H9 (cell line): ENCODE data around the gene CD300E. TPM values are rescaled to one million over a fixed set of nuclear protein-coding genes. Genes with fewer than 3 reads are reported as not detected.
A peak's percentile ranks its signal among the peaks of the same experiment; 100 is the strongest.

Experiments
- DNase-seq: peaks from one replicate; pipeline ENCODE4 v3.0.0-alpha.2; 2017
- H2AFZ ChIP-seq: one replicate; pipeline ENCODE4 v1.6.1; 2013; ENCODE audit warnings: mild to moderate bottlenecking, low read length, control low read depth, moderate library complexity
- H2AK5ac ChIP-seq: 2 replicates; pipeline ENCODE4 v1.6.1; 2013; ENCODE audit warnings: low read length, control low read depth, mixed read lengths; ENCODE audit not compliant: insufficient read length
- H2BK120ac ChIP-seq: one replicate; pipeline ENCODE4 v1.6.1; 2013; ENCODE audit warnings: low read depth, mild to moderate bottlenecking, low read length, control low read depth, inconsistent platforms; ENCODE audit not compliant: poor library complexity, severe bottlenecking
- H2BK12ac ChIP-seq: 2 replicates; pipeline ENCODE4 v1.6.1; 2013; ENCODE audit warnings: low read length, control low read depth, mixed read lengths, low read depth; ENCODE audit not compliant: insufficient read length
- H2BK15ac ChIP-seq: 2 replicates; pipeline ENCODE4 v1.6.1; 2013; ENCODE audit warnings: low read depth, low read length, control low read depth
- H2BK20ac ChIP-seq: one replicate; pipeline ENCODE4 v1.6.1; 2013; ENCODE audit warnings: low read depth, mild to moderate bottlenecking, low read length, control low read depth, inconsistent platforms; ENCODE audit not compliant: poor library complexity, severe bottlenecking
- H2BK5ac ChIP-seq: 2 replicates; pipeline ENCODE4 v1.6.1; 2013; ENCODE audit warnings: low read length, control low read depth, mixed read lengths; ENCODE audit not compliant: insufficient read length
- H3K14ac ChIP-seq: 2 replicates; pipeline ENCODE4 v1.6.1; 2013; ENCODE audit warnings: low read length, control low read depth; ENCODE audit not compliant: insufficient read depth
- H3K18ac ChIP-seq: 2 replicates; pipeline ENCODE4 v1.6.1; 2013; ENCODE audit warnings: low read depth, mild to moderate bottlenecking, mixed read lengths, low read length, control low read depth; ENCODE audit not compliant: insufficient read length
- H3K23ac ChIP-seq: 2 replicates; pipeline ENCODE4 v1.6.1; 2013; ENCODE audit warnings: low read length, control low read depth, mixed read lengths, low read depth; ENCODE audit not compliant: insufficient read length
- H3K23me2 ChIP-seq: 2 replicates; pipeline ENCODE4 v1.6.1; 2013; ENCODE audit warnings: low read depth, mild to moderate bottlenecking, mixed read lengths, low read length, control low read depth; ENCODE audit not compliant: insufficient read length, poor library complexity, severe bottlenecking
- H3K27ac ChIP-seq: 2 replicates; pipeline ENCODE4 v1.5.1; 2013; ENCODE audit warnings: low read length, control low read depth, mixed read lengths, low read depth; ENCODE audit not compliant: insufficient read length
- H3K27me3 ChIP-seq: 2 replicates; pipeline ENCODE4 v1.6.1; 2013; ENCODE audit warnings: low read length, control low read depth, inconsistent platforms; ENCODE audit not compliant: insufficient read depth
- H3K4ac ChIP-seq: 2 replicates; pipeline ENCODE4 v1.6.1; 2013; ENCODE audit warnings: low read depth, mild to moderate bottlenecking, control low read depth, inconsistent platforms, low read length, moderate library complexity
- H3K4me1 ChIP-seq: 2 replicates; pipeline ENCODE4 v1.6.1; 2013; ENCODE audit warnings: low read length, control low read depth, inconsistent platforms; ENCODE audit not compliant: insufficient read depth
- H3K4me2 ChIP-seq: 2 replicates; pipeline ENCODE4 v1.6.1; 2013; ENCODE audit warnings: low read length, control low read depth, mixed read lengths; ENCODE audit not compliant: insufficient read length, insufficient read depth
- H3K56ac ChIP-seq: 2 replicates; pipeline ENCODE4 v1.6.1; 2013; ENCODE audit warnings: low read depth, mild to moderate bottlenecking, mixed read lengths, low read length, control low read depth; ENCODE audit not compliant: insufficient read length
- H3K79me1 ChIP-seq: 2 replicates; pipeline ENCODE4 v1.6.1; 2013; ENCODE audit warnings: low read depth, mild to moderate bottlenecking, moderate library complexity, low read length, control low read depth, inconsistent platforms; ENCODE audit not compliant: insufficient read depth, poor library complexity, severe bottlenecking
- H3K79me2 ChIP-seq: 2 replicates; pipeline ENCODE4 v1.6.1; 2013; ENCODE audit warnings: low read length, control low read depth, inconsistent platforms; ENCODE audit not compliant: insufficient read depth
- H3K9ac ChIP-seq: 2 replicates; pipeline ENCODE4 v1.6.1; 2013; ENCODE audit warnings: low read length, control low read depth, mixed read lengths; ENCODE audit not compliant: insufficient read length; ENCODE audit errors: extremely low read depth
- H3K9me3 ChIP-seq: one replicate; pipeline ENCODE4 v1.6.1; 2013; ENCODE audit warnings: low read depth, low read length, inconsistent platforms; ENCODE audit not compliant: control insufficient read depth
- H3T11ph ChIP-seq: one replicate; pipeline ENCODE4 v1.6.1; 2013; ENCODE audit warnings: mild to moderate bottlenecking, low read length, control low read depth, inconsistent platforms
- H4K20me1 ChIP-seq: one replicate; pipeline ENCODE4 v1.6.1; 2013; ENCODE audit not compliant: control insufficient read depth, insufficient read length, insufficient read depth
- H4K5ac ChIP-seq: 2 replicates; pipeline ENCODE4 v1.6.1; 2013; ENCODE audit warnings: low read depth, mild to moderate bottlenecking, mixed read lengths, low read length, control low read depth; ENCODE audit not compliant: insufficient read length
- H4K8ac ChIP-seq: replicated peaks from 2 replicates; pipeline ENCODE4 v1.6.1; 2013; ENCODE audit warnings: low read length, control low read depth, mixed read lengths, low read depth; ENCODE audit not compliant: insufficient read length
- H4K91ac ChIP-seq: 2 replicates; pipeline ENCODE4 v1.6.1; 2013; ENCODE audit warnings: low read depth, mild to moderate bottlenecking, moderate library complexity, mixed read lengths, low read length, control low read depth; ENCODE audit not compliant: insufficient read length
- H3K27ac Mint-ChIP-seq, 3 experiments: 2 replicates in 2 of 3; 3 replicates in 1 of 3; pipeline ENCODE4 v1.8.0; 2020 to 2021; ENCODE audit warnings: mixed read lengths in 3 of 3, mild to moderate bottlenecking in 1 of 3, moderate library complexity in 1 of 3
- H3K27me3 Mint-ChIP-seq: 2 replicates; pipeline ENCODE4 v1.8.0; 2021; ENCODE audit warnings: low read depth, mild to moderate bottlenecking, moderate library complexity, mixed read lengths
- H3K36me3 Mint-ChIP-seq, 3 experiments: 2 replicates in 2 of 3; 3 replicates in 1 of 3; pipeline ENCODE4 v1.8.0; 2020 to 2021; ENCODE audit warnings: low read depth in 3 of 3, mixed read lengths in 3 of 3; ENCODE audit not compliant: insufficient read depth in 1 of 3
- H3K4me1 Mint-ChIP-seq, 2 experiments: 2 replicates each; pipeline ENCODE4 v1.8.0; 2020; ENCODE audit warnings: mixed read lengths in 2 of 2
- H3K4me3 Mint-ChIP-seq, 2 experiments: 2 replicates in 1 of 2; 3 replicates in 1 of 2; pipeline ENCODE4 v1.8.0; 2020 to 2021; ENCODE audit warnings: mild to moderate bottlenecking in 2 of 2, mixed read lengths in 2 of 2, moderate library complexity in 1 of 2
- H3K9me3 Mint-ChIP-seq, 2 experiments: 2 replicates in 1 of 2; 3 replicates in 1 of 2; pipeline ENCODE4 v1.8.0; 2020; ENCODE audit warnings: mild to moderate bottlenecking in 2 of 2, mixed read lengths in 2 of 2, moderate library complexity in 1 of 2
- WGBS: extraction: QIAGEN DNeasy Blood & Tissue Kit; methylation state at CpG from one replicate; pipeline ENCODE4 v1.1.7; 2013; ENCODE audit warnings: missing lambda C conversion rate, low lambda C conversion rate, mixed read lengths; ENCODE audit not compliant: insufficient read length; ENCODE audit errors: extremely low coverage; 5-methylcytosine and 5-hydroxymethylcytosine counted together
- total RNA-seq: library from RNA; stranded (reverse); gene quantifications from 2 replicates; pipeline ENCODE4 v1.2.1, GENCODE V29; 2021
- TF ChIP-seq, protein P1 (sequence below): fragments of 200-600 bp; sonication (generic); conservative IDR thresholded peaks from 3 replicates; pipeline ENCODE4 v1.8.0; 2021; ENCODE audit warnings: antibody characterized with exemption, mild to moderate bottlenecking

The CD300E gene
- total RNA-seq, 1 experiment from 2014 or later: not detected

DNA sequence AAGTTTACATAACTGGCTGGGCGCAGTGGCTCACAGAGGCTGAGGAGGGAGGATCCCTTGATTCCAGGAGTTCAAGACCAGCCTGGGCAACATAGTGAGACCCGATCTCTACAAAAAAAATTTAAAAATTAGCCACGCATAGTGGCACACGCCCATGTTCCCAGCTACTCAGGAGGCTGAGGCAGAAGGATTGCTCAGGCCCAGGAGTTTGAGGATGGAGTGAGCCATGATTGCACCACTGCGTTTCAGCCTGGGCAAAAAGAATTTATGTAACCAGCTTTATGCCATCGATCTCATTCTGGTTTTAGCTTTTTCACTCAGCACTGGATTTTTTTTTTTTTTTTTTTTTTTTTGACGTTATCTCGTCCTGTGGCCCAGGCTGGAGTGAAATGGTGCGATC lies 9.1 kb upstream of the CD300E start:
- Histone ChIP-seq H3K23ac (no peak overlapping the region), H3K79me2 (no peaks in the 10 kb centered on the region), H2BK120ac (no peak overlapping the region), H4K5ac (no peak overlapping the region), H3K18ac (peak overlapping the region; percentile 5), H4K91ac (no peak overlapping the region), H4K8ac (no peak overlapping the region), H3K27me3 (no peaks in the 10 kb centered on the region; the same call in 1 of the 2 replicates), H3K9me3 (no peaks in the 10 kb centered on the region), H3K4me1 (peaks cover 7% of the 10 kb centered on the region; the same call in 1 of the 2 replicates), H4K20me1 (no peaks in the 10 kb centered on the region), H3K23me2 (no peaks in the 10 kb centered on the region), H3K4ac (no peak overlapping the region), H2BK12ac (no peak overlapping the region), H2AK5ac (no peak overlapping the region), H2AFZ (no peak overlapping the region), H3T11ph (no peak overlapping the region), H3K14ac (no peak overlapping the region), H3K79me1 (no peaks in the 10 kb centered on the region), H3K9ac (no peak overlapping the region), H2BK5ac (no peak overlapping the region), H2BK20ac (no peak overlapping the region), H3K56ac (no peak overlapping the region), H3K4me2 (no peak overlapping the region), H3K27ac (no peak overlapping the region), H2BK15ac (no peak overlapping the region)
- peaks cover 2 to 3% of the 10 kb centered on the region in 2 experiments; a peak in 2 of 5 replicates for H3K9me3 Mint-ChIP-seq
- peaks cover 12% of the 10 kb centered on the region for H3K27me3 Mint-ChIP-seq
- TF ChIP-seq, protein P1, sequence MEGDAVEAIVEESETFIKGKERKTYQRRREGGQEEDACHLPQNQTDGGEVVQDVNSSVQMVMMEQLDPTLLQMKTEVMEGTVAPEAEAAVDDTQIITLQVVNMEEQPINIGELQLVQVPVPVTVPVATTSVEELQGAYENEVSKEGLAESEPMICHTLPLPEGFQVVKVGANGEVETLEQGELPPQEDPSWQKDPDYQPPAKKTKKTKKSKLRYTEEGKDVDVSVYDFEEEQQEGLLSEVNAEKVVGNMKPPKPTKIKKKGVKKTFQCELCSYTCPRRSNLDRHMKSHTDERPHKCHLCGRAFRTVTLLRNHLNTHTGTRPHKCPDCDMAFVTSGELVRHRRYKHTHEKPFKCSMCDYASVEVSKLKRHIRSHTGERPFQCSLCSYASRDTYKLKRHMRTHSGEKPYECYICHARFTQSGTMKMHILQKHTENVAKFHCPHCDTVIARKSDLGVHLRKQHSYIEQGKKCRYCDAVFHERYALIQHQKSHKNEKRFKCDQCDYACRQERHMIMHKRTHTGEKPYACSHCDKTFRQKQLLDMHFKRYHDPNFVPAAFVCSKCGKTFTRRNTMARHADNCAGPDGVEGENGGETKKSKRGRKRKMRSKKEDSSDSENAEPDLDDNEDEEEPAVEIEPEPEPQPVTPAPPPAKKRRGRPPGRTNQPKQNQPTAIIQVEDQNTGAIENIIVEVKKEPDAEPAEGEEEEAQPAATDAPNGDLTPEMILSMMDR: no peak
- peaks cover 39 to 58% of the 10 kb centered on the region in 2 experiments for H3K4me1 Mint-ChIP-seq
- DNase-seq: no peak
- H3K36me3 Mint-ChIP-seq: no peaks in the 10 kb centered on the region; a peak in 1 of 7 replicates
- WGBS: no CpG with 5 or more reads among the region's 9 CpGs
- no peak overlapping the region for H3K4me3 Mint-ChIP-seq
- H3K27ac Mint-ChIP-seq: peak overlapping the region; percentile 87 to 94 (median 91); a peak in 2 of 7 replicates
